ENCODE measurements around the gene GIMD1. TPM values are rescaled to one million over a fixed set of nuclear protein-coding genes. Genes with fewer than 3 reads are reported as not detected.

The GIMD1 gene
- total and polyA plus RNA-seq, 4 donors = not detected

DNA sequence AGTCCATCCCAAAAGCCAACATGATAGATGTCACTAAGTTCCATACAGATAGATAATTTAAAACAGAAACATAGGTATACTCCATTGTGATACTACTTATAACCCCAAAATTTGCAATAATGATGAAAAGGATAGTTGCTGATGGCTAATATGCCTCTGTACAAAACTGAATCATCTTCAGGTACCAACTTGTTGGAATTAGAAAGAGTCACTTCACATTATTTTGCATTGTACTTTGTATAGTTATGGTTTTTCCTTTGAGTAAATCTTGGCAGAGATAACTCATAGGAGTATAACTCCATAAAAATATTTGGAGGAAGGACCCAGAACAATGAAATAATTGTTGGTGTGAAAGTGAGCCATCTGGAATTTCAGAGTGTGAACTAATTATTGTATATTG lies 17.6 kb downstream of the GIMD1 start:
- H3K27ac ChIP-seq (ENCODE audit: low read depth in 1 of 2, low read length in 2 of 2) = no peak overlapping the region
- H3K27me3 ChIP-seq (ENCODE audit: control insufficient read depth in 4 of 4, insufficient read depth in 4 of 4, low read length in 3 of 4) = no peaks in the 10 kb centered on the region
- no peak overlapping the region for H3K4me3 ChIP-seq (ENCODE audit: low read depth in 1 of 3, low read length in 3 of 3)
- H3K9ac ChIP-seq (ENCODE audit: low read depth in 1 of 2, low read length in 2 of 2) = no peak overlapping the region
- peaks cover 3 to 12% (median 9%) of the 10 kb centered on the region in 4 donors for H3K36me3 ChIP-seq (ENCODE audit: control insufficient read depth in 4 of 4, insufficient read depth in 3 of 4, low read depth in 1 of 4, low read length in 3 of 4)
- no peaks in the 10 kb centered on the region for H3K9me3 ChIP-seq (ENCODE audit: control insufficient read depth in 4 of 4, low read length in 3 of 4)
- TF ChIP-seq YY1 (IDR thresholded peaks at IDR 0.05) (no peak), FOXA1 (IDR thresholded peaks at IDR 0.05) (no peak), RAD21 (IDR thresholded peaks at IDR 0.05) (no peak), FOXA2 (IDR thresholded peaks at IDR 0.05) (no peak), NR2F2 (IDR thresholded peaks at IDR 0.05) (no peak), REST (IDR thresholded peaks at IDR 0.05) (no peak), CTCF (IDR thresholded peaks at IDR 0.05; ENCODE audit: low read depth, low read length, missing input control) (no peak), EGR1 (IDR thresholded peaks at IDR 0.05; ENCODE audit: low read depth in 2 of 2) (no peak), RXRA (IDR thresholded peaks at IDR 0.05) (no peak), TAF1 (conservative IDR thresholded peaks at IDR 0.05) (no peak), SP1 (IDR thresholded peaks at IDR 0.05) (no peak), GABPA (IDR thresholded peaks at IDR 0.05 in 1 of 2, conservative IDR thresholded peaks at IDR 0.05 in 1 of 2) (no peak), HNF4G (IDR thresholded peaks at IDR 0.05) (no peak), ATF3 (IDR thresholded peaks at IDR 0.05) (no peak), HNF4A (conservative IDR thresholded peaks at IDR 0.05) (no peak), JUND (IDR thresholded peaks at IDR 0.05) (no peak), ZBTB33 (IDR thresholded peaks at IDR 0.05) (no peak)
- TF ChIP-seq, protein P1, sequence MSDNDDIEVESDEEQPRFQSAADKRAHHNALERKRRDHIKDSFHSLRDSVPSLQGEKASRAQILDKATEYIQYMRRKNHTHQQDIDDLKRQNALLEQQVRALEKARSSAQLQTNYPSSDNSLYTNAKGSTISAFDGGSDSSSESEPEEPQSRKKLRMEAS (IDR thresholded peaks at IDR 0.05) = no peak
- DNase-seq (ENCODE audit: low spot score) = no peak
- no peaks in the 10 kb centered on the region for H3K4me1 ChIP-seq (ENCODE audit: control insufficient read depth in 4 of 4, insufficient read depth in 4 of 4, low read length in 3 of 4)
